ENCODE measurements around the gene CIRBP.
A peak's percentile ranks its signal among the peaks of the same experiment; 100 is the strongest.

The CIRBP gene

GRCh38 chr19:1255186-1256161 lies 13.7 kb upstream of the CIRBP start:
- DNase-seq (ENCODE audit: low read depth in 2 of 2), result no peak

- DNase-seq (ENCODE audit: low read depth in 2 of 2), result no peak
These were observed 12.3 kb upstream of the CIRBP start for GRCh38 chr19:1256646-1257474.

DNA sequence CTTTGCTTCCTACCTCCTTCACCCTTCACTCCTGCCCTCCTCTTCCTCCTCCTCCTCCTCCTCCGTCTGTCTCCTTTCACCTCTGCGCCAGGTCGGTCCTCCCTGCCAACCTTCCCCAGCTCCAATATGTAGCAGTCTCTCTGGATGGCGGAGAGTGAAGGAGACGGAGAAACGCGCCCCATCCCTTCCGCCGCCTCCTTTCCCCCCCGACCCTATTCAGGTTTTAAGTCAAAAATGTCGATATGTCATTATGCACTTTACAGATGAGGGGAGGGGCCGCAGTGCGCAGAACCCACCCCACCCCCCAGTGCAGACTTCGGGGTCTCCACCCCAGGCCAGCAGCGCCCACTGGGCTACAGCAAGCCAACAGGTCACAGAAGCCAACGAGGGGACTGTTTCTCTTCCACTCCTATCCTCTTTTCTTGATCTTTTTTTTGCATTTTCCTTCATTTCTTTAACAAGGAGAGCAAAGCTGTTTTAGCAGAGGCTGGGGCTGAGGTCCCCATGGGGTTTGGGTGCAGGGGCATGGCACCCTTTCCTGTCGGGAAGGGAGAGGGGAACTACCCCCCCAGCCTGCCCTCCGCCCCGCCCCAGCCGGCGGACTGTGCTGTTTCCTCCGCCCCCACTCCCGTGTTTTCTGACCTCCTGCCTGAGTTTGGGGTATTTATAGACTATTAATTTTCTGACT lies 11.5 kb upstream of the CIRBP start:
- no peak for DNase-seq (ENCODE audit: low read depth in 2 of 2)

- no peak for DNase-seq (ENCODE audit: low read depth in 2 of 2)
These were observed 11.0 kb upstream of the CIRBP start for GRCh38 chr19:1258163-1258492.

- DNase-seq (ENCODE audit: low read depth in 2 of 2), result no peak
These were observed 10.4 kb upstream of the CIRBP start for GRCh38 chr19:1258707-1259205.

- no peak for DNase-seq (ENCODE audit: low read depth in 2 of 2)
These were observed 9.8 kb upstream of the CIRBP start for GRCh38 chr19:1259206-1259875.

DNA sequence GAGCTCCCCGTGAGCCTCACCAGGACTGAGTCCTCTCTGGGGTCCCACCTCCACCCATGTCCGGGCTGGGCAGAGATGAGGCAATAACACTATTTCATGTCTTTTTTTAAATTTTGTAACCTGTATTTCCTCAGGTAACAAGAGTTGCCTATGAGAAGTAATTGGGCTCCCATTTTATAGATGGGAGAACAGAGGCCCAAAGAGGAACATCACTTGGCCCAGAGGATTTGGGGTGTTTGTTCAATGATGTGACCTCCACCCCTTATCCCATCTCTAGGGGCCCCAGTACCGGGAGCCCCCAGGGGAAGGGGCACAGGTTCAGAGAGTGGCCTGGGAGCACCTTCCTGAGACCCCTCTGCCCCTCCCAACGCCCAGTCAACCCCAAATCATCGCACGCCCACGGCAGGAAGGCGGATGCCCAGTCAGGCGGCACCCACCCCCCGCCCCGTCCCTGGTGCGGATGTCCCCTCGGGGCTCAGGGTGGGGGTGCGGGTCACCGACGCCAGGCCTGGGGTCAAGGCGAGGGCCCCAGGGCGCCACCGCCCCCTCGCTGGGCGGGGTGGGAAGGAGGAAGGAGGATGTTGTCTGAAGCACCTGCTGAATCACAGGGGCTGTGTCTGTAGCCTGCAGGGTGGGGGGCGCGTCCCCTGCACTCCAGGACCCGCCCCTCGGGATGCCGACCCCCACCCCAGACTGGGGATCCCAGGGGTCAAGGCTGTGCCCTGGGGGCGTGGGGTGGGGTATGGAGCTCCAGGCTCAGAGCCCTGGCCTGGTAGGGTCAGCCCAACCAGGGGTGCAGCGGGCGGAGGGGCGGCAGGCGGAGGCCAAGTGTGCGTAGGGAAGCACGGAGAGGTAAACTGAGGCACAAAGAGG lies 9.0 kb upstream of the CIRBP start:
- DNase-seq (ENCODE audit: low read depth in 2 of 2), result no peak

DNA sequence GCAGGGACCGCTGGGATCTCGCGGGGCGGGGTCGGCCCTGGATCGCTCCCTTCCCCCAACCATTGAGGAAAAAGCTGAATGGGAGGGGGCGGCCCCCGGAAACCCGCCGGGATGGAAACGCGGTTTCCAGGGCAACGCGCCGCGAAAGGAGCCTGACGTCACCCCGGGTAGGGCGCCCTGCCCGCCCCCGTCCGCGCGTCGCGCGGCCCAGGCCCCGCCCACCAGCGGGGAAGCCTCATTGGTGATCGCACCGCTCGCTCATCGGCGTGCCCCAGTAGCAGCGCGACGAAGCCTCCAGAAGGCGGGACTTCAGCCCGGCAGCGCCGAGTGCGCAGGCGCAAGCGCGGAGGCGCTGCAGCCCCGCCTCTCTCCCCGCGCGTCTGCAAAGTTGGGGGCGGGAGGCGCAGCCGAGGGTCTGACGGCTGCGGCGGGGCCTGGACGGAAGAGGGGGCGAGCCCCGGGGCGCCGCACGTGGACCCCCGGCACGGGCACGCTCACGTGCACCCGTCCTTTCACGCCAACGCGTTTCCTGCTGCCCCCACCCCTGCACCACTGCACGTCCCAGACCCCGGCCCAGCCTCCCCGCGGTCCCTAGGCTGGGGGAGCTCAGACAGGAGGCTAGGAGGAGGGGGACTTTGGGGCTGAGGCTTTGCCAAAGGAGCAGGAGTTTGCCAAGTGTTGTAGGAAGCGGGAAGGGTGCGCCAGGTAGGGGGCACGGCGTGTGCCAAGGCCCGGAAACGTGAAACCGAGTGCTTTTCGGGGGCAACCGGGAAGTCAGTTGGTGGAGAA lies 8.2 kb upstream of the CIRBP start:
- DNase-seq (ENCODE audit: low read depth in 2 of 2), result peak; percentile 95 to 97

DNA sequence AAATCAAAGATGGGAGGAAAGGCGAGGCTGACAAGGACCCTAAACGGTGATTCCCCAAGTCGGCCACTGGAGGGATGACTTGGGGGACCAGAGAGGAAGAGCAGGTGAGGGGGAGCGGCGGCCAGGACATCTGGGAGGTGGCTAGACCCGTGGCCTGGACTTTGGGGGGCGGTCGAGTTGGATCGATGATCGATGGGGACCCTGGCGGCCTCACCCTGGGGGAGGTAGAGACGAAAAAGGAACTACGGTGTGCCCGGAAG lies 7.7 kb upstream of the CIRBP start:
- DNase-seq (ENCODE audit: low read depth in 2 of 2), result no peak

DNA sequence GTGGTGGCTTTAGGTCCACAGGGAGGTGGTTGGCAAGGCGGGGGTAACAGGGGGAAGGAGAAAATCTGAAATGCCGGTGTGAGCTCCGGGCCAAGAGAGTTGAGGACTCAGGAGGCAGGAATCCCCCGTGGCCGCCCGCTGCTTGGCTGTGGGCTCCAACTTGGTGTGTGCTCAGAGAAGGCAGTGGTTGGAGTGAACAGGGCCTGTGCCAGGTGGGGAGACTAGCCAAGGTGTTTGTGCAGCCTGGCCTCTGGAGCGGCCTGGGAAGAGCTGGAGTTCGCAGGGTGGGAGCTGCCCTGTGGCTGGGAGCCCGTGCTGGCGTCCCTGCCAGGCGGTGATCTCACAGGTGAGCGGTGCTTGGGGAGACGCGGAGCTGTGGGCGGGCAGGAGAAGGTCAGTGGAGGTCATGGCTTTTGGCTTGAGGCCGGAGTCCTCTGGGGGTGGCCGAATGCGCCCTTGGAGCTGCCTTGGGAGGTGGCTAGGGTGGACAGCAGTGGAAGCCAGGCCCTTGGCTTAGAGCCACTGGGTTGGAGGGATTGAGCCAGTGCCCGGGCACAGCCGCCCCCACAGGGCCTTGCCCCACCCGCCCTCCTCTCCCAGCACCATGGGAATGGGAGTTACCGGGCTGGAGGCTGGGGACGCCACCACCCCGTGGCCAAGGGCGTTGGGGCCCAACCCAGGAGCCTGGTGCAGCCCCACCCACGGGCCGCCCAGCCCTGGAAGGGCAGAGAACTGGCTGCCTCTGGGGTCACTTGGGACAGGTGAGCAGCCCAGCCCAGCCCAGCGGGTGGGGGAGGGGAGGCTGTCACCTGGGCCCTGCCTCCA lies 7.1 kb upstream of the CIRBP start:
- no peak for DNase-seq (ENCODE audit: low read depth in 2 of 2)

GRCh38 chr19:1262623-1263123 lies 6.5 kb upstream of the CIRBP start:
- DNase-seq (ENCODE audit: low read depth in 2 of 2), result no peak

GRCh38 chr19:1263188-1263587 lies 5.9 kb upstream of the CIRBP start:
- no peak for DNase-seq (ENCODE audit: low read depth in 2 of 2)

DNA sequence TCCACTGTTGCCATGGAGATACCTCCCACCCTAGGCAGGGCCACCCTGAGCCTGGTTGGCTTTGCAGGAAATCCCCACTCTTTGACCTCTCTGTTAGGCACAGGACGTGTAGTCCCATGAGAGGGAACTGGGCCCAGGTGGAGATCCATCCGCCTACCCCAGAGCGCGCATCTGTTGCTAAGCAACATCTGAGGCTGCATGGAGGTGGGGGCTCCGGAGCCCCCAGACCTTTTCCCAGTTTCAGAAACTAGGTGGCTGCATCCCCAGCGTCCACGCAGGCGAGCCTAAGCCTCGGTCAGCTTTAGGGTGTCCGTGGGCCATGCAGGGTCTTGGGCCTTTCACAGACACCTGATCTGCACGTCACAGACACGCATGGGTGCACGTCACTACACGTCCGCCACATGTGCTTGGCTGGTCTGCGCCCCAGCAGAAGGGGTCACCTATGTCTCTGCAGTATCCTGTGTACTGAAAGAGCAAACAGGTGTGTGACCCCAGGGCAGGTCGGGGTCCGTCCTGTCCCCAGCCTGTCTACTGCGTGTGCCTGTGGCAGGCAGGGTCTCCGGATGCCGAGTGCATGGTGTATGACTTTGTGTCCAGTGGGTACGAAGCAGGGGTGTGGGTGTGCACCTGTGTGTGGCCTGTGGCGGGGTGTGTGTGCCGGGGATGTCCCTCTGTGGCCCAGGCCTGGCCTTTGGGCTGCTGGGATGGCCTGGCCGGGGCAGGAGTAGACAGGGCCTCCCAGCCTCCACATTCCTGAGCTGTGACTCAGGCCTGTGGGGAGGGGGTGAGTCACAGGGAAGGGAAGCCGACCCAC lies 4.1 kb upstream of the CIRBP start:
- no peak for DNase-seq (ENCODE audit: low read depth in 2 of 2)

- DNase-seq (ENCODE audit: low read depth in 2 of 2), result no peak
These were observed 3.5 kb upstream of the CIRBP start for GRCh38 chr19:1265615-1266128.

DNA sequence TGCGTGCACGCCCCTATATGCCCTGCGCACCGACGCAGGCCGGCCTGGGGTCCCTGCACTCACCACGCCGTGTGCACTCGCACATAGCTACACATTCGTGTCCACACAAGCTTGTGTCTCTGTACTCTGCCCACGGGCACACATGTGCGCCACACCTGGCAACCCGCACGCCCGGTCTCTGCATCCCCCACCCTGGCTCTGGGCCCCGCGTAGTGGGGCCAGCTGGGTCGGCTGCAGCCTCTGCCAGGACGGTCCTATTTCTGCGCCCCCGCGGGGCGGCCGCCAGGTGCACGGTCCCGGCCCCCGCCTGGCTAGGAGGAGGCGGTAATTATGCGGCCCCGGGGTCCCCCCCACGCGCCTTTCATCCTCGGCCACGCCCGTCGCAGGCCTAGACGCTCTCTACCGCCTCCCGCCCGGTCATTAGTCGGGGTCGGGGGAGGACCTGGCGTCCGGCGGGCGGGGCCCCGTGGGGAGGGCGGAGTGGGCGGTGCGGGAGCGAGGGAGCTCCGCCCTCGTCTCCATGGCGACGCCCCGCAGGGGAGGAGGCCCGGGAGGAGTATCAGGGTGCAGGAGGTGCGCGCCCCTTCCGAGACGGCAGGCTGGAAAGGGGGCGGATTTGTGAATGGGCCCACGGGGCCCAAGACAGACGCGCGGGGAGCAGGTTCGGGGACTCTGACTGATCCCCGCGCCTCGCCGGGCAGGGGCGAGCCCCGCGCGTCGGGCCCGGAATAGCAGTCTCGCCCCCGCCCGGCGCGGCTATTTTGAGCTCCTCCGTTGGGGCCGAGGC lies 2.8 kb upstream of the CIRBP start:
- peak in 1 of 2 donors; percentile 79 for DNase-seq (ENCODE audit: low read depth in 2 of 2)

DNA sequence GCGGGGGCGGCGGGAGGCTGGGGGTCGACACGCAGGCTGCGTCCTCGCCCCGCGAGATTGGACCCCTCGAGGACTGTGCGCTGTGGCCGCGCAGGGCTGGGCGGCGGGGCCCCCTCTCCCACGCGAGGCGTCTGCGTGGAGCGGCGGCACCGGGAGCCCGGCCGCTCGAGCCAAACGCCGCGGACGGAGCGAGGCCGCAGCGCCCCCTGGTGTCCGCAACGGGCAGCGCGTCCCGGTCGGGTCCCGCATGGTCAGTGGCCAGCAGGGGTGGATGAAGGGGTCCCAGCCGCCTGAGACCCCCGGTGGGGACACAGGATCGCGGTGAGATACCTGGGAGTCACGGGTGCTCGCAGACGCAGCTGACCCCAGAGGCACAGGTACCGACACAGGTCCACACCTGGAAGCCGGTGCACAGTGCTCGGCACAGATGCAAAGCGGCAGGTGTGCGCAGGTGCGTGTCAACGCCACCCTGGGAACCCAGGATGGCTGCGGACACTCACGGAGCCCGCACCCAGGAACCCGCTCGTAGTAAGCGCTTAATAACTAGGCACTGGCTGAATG lies 2.1 kb upstream of the CIRBP start:
- peak in 1 of 2 donors; percentile 57 for DNase-seq (ENCODE audit: low read depth in 2 of 2)
